Kidney epithelial cell (primary cell): Measurements from ENCODE around the gene C7. TPM values are rescaled to one million over a fixed set of nuclear protein-coding genes. Genes with fewer than 3 reads are reported as not detected.

Source experiments
- DNase-seq: peaks from one replicate; pipeline ENCODE4 v3.0.0-alpha.2; 2010; ENCODE audit warnings: low read depth
- H3K27me3 ChIP-seq: 2 replicates; pipeline ENCODE4 v1.6.0; 2011; ENCODE audit warnings: low read length; ENCODE audit not compliant: control insufficient read depth, insufficient read depth
- H3K36me3 ChIP-seq: 2 replicates; pipeline ENCODE4 v1.5.1; 2011; ENCODE audit warnings: low read length; ENCODE audit not compliant: control insufficient read depth, insufficient read depth
- H3K4me3 ChIP-seq: 2 replicates; pipeline ENCODE4 v1.5.1; 2011; ENCODE audit warnings: low read depth, mild to moderate bottlenecking, control low read depth, low read length
- total RNA-seq: library from RNA; depleted of rRNA; stranded (reverse); fragments of >200 nt; gene quantifications from 2 replicates; pipeline ENCODE4 v1.2.3, GENCODE V29; 2015
- TF ChIP-seq, protein P1 (sequence below): IDR thresholded peaks from 2 replicates; pipeline ENCODE4 v1.5.1; 2011; ENCODE audit warnings: mild to moderate bottlenecking, moderate library complexity, low read length, control low read depth, inconsistent platforms; ENCODE audit not compliant: insufficient read depth, poor library complexity, severe bottlenecking

Gene C7
- total RNA-seq, 1 donor from 2014 or later, result 0.13 TPM

DNA sequence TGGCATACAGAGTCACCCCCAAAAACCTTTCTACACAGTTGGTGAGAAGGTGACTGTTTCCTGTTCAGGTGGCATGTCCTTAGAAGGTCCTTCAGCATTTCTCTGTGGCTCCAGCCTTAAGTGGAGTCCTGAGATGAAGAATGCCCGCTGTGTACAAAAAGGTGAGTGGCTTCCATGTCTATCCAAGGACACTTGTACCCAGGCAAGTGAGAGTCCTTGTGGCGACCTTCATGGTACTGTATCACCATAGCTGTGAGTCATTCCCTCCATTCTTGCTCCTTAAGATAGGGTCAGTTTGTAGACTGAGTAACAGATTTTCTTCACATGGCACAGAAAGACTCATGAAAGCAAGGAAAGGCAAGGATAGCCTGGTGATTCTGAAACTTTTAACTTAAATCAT is 63.1 kb downstream of the C7 start:
- DNase-seq, result no peak
- Histone ChIP-seq H3K36me3 (no peaks in the 10 kb centered on the region), H3K27me3 (no peaks in the 10 kb centered on the region), H3K4me3 (no peak overlapping the region)
- TF ChIP-seq, protein P1, sequence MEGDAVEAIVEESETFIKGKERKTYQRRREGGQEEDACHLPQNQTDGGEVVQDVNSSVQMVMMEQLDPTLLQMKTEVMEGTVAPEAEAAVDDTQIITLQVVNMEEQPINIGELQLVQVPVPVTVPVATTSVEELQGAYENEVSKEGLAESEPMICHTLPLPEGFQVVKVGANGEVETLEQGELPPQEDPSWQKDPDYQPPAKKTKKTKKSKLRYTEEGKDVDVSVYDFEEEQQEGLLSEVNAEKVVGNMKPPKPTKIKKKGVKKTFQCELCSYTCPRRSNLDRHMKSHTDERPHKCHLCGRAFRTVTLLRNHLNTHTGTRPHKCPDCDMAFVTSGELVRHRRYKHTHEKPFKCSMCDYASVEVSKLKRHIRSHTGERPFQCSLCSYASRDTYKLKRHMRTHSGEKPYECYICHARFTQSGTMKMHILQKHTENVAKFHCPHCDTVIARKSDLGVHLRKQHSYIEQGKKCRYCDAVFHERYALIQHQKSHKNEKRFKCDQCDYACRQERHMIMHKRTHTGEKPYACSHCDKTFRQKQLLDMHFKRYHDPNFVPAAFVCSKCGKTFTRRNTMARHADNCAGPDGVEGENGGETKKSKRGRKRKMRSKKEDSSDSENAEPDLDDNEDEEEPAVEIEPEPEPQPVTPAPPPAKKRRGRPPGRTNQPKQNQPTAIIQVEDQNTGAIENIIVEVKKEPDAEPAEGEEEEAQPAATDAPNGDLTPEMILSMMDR, result no peak

DNA sequence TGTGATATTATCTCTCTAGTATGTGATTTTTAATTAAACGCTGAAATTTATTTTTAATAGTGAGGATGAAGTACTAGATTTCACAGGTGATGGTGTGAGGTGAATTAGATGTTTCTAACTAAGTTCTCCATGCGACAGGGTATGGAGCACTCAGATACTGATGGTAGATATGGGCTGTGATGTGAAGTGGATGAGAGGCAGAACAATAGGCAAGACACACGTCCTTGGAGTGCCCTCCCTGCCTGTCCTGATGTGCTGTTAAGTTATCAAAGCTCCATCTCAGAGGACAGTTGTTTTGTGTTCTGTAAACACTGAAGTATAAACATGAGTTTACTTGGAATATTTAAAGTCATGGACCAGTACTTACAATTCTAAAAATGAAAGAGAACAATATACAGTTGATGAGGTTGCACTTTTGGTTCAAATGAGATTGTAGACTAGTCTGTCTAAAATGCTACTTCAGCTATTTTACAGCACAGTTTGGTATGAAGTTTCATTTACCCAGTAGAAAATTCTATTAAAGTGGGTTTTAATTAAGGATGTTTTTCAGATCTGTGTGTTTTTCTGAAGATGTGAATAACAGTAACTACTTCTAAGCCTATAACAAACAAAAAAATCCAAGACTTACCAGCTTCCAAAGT is 64.2 kb downstream of the C7 start:
- DNase-seq, result no peak
- Histone ChIP-seq H3K36me3 (no peaks in the 10 kb centered on the region), H3K4me3 (no peak overlapping the region), H3K27me3 (no peaks in the 10 kb centered on the region)
- TF ChIP-seq, protein P1, result no peak

DNA sequence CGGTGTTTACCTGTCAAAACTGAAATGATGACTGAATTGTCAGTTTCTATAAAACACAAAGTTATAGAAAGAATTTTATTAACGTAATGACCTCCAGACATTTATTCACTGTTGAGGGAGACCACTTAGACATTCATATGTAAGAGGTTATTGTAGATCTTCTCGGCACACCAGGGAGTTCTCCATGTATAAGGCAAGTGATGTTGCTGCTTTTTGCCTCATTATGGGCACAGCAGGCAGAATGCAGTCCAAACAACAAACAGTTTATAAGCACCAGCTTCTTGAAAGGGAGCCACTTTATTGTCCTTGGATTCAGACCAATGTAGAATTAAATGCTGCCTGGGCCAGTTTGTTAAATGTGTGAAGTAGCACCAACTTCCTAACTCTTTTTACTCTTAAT is 66.7 kb downstream of the C7 start:
- H3K4me3 ChIP-seq, result no peak overlapping the region
- DNase-seq, result no peak
- TF ChIP-seq, protein P1, result no peak
- no peaks in the 10 kb centered on the region for H3K27me3 ChIP-seq
- no peaks in the 10 kb centered on the region for H3K36me3 ChIP-seq

DNA sequence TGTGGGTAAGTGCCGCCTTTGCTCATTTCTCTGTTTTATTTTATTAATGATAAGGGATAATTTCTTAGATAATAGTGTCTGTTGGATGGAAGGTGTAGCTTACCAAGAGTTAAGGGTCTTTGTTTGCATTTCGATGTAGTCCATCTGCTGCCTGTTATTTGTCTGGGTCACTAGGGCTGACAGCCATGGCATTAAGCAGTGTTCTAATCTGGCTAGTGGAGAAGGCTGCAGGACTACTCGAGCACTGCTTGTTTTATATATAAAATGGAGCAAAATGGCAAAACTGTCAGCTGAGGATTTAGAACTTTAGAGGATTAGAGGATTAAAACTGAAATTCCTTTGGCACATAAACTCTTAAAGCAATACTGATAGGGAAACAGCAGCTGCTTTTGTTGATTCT is 67.5 kb downstream of the C7 start:
- no peak overlapping the region for H3K4me3 ChIP-seq
- DNase-seq, result no peak
- H3K27me3 ChIP-seq, result no peaks in the 10 kb centered on the region
- TF ChIP-seq, protein P1, result no peak
- no peaks in the 10 kb centered on the region for H3K36me3 ChIP-seq

DNA sequence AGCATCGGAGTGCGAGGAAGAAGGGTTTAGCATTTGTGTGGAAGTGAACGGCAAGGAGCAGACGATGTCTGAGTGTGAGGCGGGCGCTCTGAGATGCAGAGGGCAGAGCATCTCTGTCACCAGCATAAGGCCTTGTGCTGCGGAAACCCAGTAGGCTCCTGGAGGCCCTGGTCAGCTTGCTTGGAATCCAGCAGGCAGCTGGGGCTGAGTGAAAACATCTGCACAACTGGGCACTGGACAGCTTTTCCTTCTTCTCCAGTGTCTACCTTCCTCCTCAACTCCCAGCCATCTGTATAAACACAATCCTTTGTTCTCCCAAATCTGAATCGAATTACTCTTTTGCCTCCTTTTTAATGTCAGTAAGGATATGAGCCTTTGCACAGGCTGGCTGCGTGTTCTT is 72.1 kb downstream of the C7 start:
- no peaks in the 10 kb centered on the region for H3K36me3 ChIP-seq
- DNase-seq, result no peak
- TF ChIP-seq, protein P1, result no peak
- no peaks in the 10 kb centered on the region for H3K27me3 ChIP-seq
- H3K4me3 ChIP-seq, result no peak overlapping the region

DNA sequence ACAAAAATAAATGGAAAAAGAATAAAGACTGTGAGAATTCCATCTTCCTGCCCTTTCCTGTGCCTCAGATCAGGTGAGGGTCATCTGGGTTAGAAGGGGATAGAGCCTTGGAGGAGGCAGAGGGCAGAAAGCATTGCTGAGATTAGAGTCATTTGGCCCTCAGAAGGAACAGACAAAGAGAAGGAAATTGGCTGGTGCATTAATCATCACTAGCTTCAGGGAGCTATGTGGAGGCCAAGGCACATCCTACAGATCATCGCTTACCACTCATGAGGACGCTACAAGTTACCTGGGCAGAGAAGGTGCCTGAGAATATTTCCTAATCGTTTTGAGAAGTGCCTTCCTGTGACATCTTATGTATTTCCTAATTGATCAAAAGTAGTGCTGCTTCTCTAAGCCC is 74.5 kb downstream of the C7 start:
- DNase-seq, result no peak
- H3K27me3 ChIP-seq, result no peaks in the 10 kb centered on the region
- TF ChIP-seq, protein P1, result no peak

More for the DNA sequence above, 74.5 kb downstream of the C7 start:
- Histone ChIP-seq H3K36me3 (no peaks in the 10 kb centered on the region), H3K4me3 (no peak overlapping the region)
